Measurements from ENCODE around the gene NDUFA7. TPM values are rescaled to one million over a fixed set of nuclear protein-coding genes. Genes with fewer than 3 reads are reported as not detected.

NDUFA7 gene
- total RNA-seq, 1 donor from 2014 or later: 35.8 TPM

DNA sequence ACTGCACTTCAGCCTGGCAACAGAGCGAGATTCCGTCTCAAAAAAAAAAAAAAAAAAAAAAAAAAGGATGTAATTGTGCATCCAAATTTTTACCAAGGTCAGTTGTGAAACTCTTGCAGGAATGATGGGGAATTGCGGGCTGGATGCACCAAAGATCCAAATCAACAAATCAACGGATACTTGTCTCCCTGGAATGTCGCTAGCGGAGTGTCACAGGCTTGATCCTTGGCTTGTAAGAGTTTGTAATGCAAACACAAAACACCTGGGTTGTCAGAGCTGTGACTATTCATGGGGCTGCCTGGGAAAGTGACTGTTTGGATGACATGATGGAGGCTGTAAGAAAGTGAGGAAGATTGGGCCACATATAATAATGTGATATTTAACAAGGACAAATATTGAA lies 17.7 kb upstream of the NDUFA7 start:
- ATAC-seq (ENCODE audit: low read depth): no peak
- H3K27me3 Mint-ChIP-seq: peaks cover 31% of the 10 kb centered on the region
- CTCF ChIA-PET: no interaction called here

DNA sequence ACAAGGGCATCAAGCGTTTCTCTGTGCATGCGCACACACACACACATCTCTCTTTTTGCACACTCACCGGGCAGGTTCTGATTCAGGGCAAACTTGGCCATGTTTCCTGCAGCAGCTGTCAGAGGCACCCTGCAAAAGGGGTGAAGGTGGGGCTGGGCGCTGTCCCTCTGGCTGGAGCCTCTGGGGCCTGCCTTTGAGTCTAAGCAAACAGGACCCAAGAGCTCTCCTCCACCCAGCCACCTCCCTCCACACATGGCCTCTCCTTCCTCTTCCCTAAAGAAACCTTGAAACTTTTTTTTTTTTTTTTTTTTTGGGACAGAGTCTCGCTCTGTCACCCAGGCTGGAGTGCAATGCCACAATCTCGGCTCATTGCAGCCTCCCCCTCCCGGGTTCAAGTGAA lies 16.6 kb upstream of the NDUFA7 start:
- CTCF ChIA-PET: no interaction called here
- Mint-ChIP-seq H3K4me3 (no peak overlapping the region), H3K9me3 (no peaks in the 10 kb centered on the region), H3K36me3 (ENCODE audit: low read depth) (no peaks in the 10 kb centered on the region), H3K27ac (no peak overlapping the region), H3K27me3 (peaks cover 28% of the 10 kb centered on the region), H3K4me1 (peaks cover 9% of the 10 kb centered on the region)
- intact Hi-C loops (cut with micrococcal nuclease): no loop called here
- DNase-seq (no peak), ATAC-seq (ENCODE audit: low read depth) (no peak)
- TF ChIP-seq, protein P1, sequence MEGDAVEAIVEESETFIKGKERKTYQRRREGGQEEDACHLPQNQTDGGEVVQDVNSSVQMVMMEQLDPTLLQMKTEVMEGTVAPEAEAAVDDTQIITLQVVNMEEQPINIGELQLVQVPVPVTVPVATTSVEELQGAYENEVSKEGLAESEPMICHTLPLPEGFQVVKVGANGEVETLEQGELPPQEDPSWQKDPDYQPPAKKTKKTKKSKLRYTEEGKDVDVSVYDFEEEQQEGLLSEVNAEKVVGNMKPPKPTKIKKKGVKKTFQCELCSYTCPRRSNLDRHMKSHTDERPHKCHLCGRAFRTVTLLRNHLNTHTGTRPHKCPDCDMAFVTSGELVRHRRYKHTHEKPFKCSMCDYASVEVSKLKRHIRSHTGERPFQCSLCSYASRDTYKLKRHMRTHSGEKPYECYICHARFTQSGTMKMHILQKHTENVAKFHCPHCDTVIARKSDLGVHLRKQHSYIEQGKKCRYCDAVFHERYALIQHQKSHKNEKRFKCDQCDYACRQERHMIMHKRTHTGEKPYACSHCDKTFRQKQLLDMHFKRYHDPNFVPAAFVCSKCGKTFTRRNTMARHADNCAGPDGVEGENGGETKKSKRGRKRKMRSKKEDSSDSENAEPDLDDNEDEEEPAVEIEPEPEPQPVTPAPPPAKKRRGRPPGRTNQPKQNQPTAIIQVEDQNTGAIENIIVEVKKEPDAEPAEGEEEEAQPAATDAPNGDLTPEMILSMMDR (IDR thresholded peaks at IDR 0.05): no peak
- POLR2A ChIA-PET: no interaction called here

More for the DNA sequence above, 17.7 kb upstream of the NDUFA7 start:
- Mint-ChIP-seq H3K9me3 (no peaks in the 10 kb centered on the region), H3K4me3 (no peak overlapping the region), H3K36me3 (ENCODE audit: low read depth) (no peaks in the 10 kb centered on the region), H3K27ac (no peak overlapping the region), H3K4me1 (peaks cover 12% of the 10 kb centered on the region)
- intact Hi-C loops (cut with micrococcal nuclease): no loop called here
- DNase-seq: no peak
- POLR2A ChIA-PET: interaction anchor here (0.6 to 0.7 kb wide), 2 partner anchors 15 to 63 kb away, joined by 5 to 9 read pairs; no protein-coding TSS in a partner anchor
- TF ChIP-seq, protein P1 (IDR thresholded peaks at IDR 0.05): no peak

DNA sequence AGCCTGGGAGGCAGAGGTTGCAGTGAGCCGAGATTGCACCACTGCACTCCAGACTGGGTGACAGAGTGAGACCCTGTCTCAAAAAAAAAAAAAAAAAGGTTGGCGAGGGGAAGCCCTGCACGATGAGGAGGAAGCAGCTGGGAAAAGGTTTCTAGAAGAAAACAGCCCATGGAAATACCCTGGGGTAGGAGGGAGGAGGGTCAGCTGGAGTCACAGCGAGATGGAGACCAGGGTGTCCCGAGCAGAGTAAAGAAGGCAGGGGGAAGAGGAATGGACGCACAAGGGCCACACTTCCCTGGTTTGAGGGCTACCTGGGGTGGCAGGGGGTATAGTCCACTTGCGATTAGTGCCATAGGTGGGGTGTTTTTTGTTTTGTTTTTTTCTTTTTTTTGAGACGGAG lies 15.5 kb upstream of the NDUFA7 start:
- no peak for DNase-seq
- H3K27me3 Mint-ChIP-seq: peaks cover 28% of the 10 kb centered on the region
- H3K27ac Mint-ChIP-seq: no peak overlapping the region
- ATAC-seq (ENCODE audit: low read depth): no peak
- no peak overlapping the region for H3K4me3 Mint-ChIP-seq
- TF ChIP-seq, protein P1 (IDR thresholded peaks at IDR 0.05): no peak
- intact Hi-C loops (cut with micrococcal nuclease): no loop called here
- H3K4me1 Mint-ChIP-seq: peaks cover 8% of the 10 kb centered on the region
- CTCF ChIA-PET: no interaction called here
- POLR2A ChIA-PET: interaction anchor here (1.2 kb wide), 1 partner anchor 15 kb away, joined by 6 read pairs; the partner anchor contains the start of genes NDUFA7 and RPS28
- H3K36me3 Mint-ChIP-seq (ENCODE audit: low read depth): no peaks in the 10 kb centered on the region
- H3K9me3 Mint-ChIP-seq: no peaks in the 10 kb centered on the region

DNA sequence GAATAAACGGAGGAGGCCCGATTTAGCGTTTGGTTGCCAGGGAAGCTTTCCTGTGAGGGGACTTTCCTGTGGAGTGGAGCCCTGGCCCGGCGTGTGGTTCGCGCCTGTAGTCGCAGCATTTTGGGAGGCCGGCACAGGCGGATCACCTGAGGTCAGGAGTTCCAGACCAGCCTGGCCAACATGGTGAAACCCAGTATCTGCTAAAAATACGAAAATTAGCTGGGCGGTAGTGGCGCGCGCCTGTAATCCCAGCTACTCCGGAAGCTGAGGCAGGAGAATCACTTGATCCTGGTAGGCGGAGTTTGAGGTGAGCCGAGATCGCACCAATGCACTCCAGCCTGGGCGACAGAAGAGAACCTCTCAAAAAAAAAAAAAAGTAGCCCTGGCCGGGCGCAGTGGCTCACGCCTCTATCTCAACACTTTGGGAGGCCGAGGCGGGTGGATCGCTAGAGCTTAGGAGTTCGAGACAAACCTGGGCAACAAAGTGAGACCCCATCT lies 14.9 kb upstream of the NDUFA7 start:
- intact Hi-C loops (cut with micrococcal nuclease): no loop called here
- ATAC-seq (ENCODE audit: low read depth) (no peak), DNase-seq (no peak)
- POLR2A ChIA-PET: interaction anchor here (0.5 to 1.2 kb wide), 3 partner anchors 14 to 129 kb away, joined by 4 to 6 read pairs (median 4); partner anchors contain the start of genes NDUFA7 and RPS28
- H3K4me1 Mint-ChIP-seq: peaks cover 7% of the 10 kb centered on the region
- no peaks in the 10 kb centered on the region for H3K9me3 Mint-ChIP-seq
- peaks cover 28% of the 10 kb centered on the region for H3K27me3 Mint-ChIP-seq
- no peaks in the 10 kb centered on the region for H3K36me3 Mint-ChIP-seq (ENCODE audit: low read depth)
- no peak overlapping the region for H3K27ac Mint-ChIP-seq
- TF ChIP-seq, protein P1 (IDR thresholded peaks at IDR 0.05): no peak
- CTCF ChIA-PET: no interaction called here
- H3K4me3 Mint-ChIP-seq: peak overlapping the region; percentile 41

DNA sequence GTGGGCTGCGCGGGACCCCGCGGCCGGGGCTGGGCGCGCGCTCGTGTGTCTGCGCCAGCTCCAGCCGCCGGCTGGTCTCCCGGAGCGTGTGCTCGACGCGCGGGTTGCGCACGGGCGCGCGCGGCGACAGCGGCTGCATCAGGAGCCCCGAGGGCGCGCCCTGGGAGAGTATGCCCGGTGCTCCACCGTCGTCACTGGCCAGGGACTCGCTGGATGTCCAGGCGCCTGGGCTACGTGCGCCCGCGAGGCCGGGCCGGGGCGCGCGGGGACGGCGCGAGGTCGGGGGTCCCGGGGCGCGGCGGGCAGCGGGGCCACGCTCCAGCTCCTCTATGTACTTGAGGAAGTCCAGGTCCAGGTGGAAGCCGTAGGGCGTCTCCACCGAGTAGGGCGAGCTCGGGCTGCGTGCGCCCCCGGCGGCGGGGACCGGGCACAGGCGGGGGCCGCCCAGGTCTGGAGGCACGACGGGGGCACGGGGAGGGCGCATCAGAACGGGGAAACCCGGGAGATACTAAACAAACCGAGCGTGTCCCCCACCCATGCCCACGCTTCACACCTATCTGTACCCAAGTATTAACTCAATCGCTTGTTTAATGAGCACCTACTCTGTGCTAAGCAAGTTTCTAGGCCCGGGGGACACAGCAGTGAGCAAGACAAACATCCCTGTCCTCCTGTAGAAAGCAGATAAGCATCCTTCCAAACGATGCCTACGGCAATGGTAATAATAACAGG lies 14.3 kb upstream of the NDUFA7 start:
- Mint-ChIP-seq H3K9me3 (no peaks in the 10 kb centered on the region), H3K27ac (no peak overlapping the region), H3K27me3 (peaks cover 25% of the 10 kb centered on the region)

More for the DNA sequence above, 14.3 kb upstream of the NDUFA7 start:
- ATAC-seq (ENCODE audit: low read depth): peak; percentile 55
- H3K36me3 Mint-ChIP-seq (ENCODE audit: low read depth): no peaks in the 10 kb centered on the region
- H3K4me3 Mint-ChIP-seq: peak overlapping the region; percentile 41
- ChIA-PET CTCF (no interaction called here), POLR2A (interaction anchor here (0.5 to 0.7 kb wide), 2 partner anchors 101 to 130 kb away, joined by 4 read pairs; no protein-coding TSS in a partner anchor)
- TF ChIP-seq, protein P1 (IDR thresholded peaks at IDR 0.05): no peak
- no peak for DNase-seq
- H3K4me1 Mint-ChIP-seq: peaks cover 7% of the 10 kb centered on the region
- intact Hi-C loops (cut with micrococcal nuclease): no loop called here

Measured in activated B cell treated with CpG ODN at 0.5 μM for 24 hours (primary cell).